Esophagus muscularis mucosa (tissue), 4 donors: ENCODE results near the gene EFCAB11.

Experiments
- CTCF ChIP-seq, 3 experiments: fragments of 200-600 bp in 2 of 3; fragments of 450-650 bp in 1 of 3; sonication (generic) in 2 of 3; IDR thresholded peaks; one replicate each; pipeline ENCODE4 v1.5.1; 2017 to 2019; ENCODE audit warnings: antibody characterized with exemption in 3 of 3, mild to moderate bottlenecking in 2 of 3, moderate library complexity in 1 of 3
- EP300 ChIP-seq: sonication (generic); formaldehyde crosslinking; IDR thresholded peaks from one replicate; pipeline ENCODE4 v1.6.1; 2017; ENCODE audit warnings: antibody characterized with exemption
- POLR2A ChIP-seq: fragments of 450-650 bp; IDR thresholded peaks from one replicate; pipeline ENCODE4 v1.6.1; 2017; ENCODE audit warnings: antibody characterized with exemption, moderate library complexity, mild to moderate bottlenecking, low read depth
- POLR2AphosphoS5 ChIP-seq, 2 donors: sonication (generic); formaldehyde crosslinking; IDR thresholded peaks; one replicate each; pipeline ENCODE4 v1.6.1; 2017; ENCODE audit warnings: antibody characterized with exemption in 2 of 2

- TF ChIP-seq EP300 (no peak), POLR2A (no peak), CTCF (IDR thresholded peaks at IDR 0.05) (no peak), POLR2AphosphoS5 (IDR thresholded peaks at IDR 0.05) (no peak)
These were observed 127.9 kb downstream of the EFCAB11 start for GRCh38 chr14:89826596-89826995.
